ENCODE results near the gene NR6A1.

- no peak for TF ChIP-seq CTCF (IDR thresholded peaks at IDR 0.05)
- no peak for TF ChIP-seq POLR2A (IDR thresholded peaks at IDR 0.05; ENCODE audit: low read depth)
- no peak for TF ChIP-seq EP300 (IDR thresholded peaks at IDR 0.05)
- no peak for TF ChIP-seq POLR2AphosphoS5 (IDR thresholded peaks at IDR 0.05)
Measured at GRCh38 chr9:124507880-124508423, 263.2 kb downstream of the NR6A1 start.

Measured in esophagus muscularis mucosa (tissue), 4 donors.